ENCODE results near the gene NUDT19.
A peak's percentile ranks its signal among the peaks of the same experiment; 100 is the strongest.
"Not testable (repeated sequence)": the region's sequence is repeated elsewhere in the genome, so short reads cannot be mapped to it uniquely, and the experiment has no call there.

NUDT19 gene

GRCh38 chr19:32675720-32676185 is 15.9 kb upstream of the NUDT19 start, which contains the start of gene RGS9BP:
Gene RGS9BP (plus strand): TSS chr19:32675848. CDS start chr19:32676264, 416 bp downstream.
- peak; percentile 77 for DNase-seq

GRCh38 chr19:32676186-32676894 is 15.3 kb upstream of the NUDT19 start:
- DNase-seq: no peak

- no peak for DNase-seq
These were observed 14.7 kb upstream of the NUDT19 start for GRCh38 chr19:32676895-32677359.

GRCh38 chr19:32677657-32678056 is 14.0 kb upstream of the NUDT19 start:
- no peak for DNase-seq

DNA sequence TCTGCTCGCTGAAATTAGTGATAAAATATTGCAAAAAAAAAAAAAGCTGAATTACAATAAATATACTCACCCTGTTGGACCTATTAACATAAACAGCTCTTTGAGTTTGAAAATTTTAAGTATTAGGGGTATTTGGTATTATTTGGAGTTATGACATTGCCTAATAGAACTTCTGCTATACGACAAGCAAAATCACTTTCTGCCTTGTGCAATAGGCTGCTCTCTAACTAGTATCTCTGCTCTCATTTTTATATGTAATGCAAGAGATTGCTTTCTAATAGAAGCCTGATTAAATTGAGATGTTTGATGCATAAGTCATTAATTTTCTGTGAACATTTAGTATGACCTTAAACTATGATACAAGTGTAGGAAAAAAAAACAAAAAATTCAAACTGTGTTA is 10.6 kb upstream of the NUDT19 start:
- DNase-seq: no peak

DNA sequence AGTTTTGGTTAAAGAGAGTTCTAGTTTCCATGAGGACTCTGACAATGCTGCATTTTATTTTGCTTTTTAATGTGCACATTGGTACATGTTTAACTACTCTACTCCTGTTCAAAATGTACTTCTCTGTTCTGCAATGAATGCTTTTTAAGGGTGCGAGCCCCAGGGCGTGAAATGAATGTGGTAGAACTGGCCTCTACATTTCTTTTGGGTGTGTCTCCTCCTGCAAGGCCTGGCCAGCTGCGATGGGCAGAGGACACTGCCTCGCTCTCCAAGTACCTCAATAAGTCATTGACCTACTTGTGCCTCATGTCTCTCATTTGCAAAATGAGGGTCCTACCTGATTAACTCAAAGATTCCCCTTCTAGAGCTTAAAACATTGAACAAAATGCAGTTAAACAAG is 9.3 kb upstream of the NUDT19 start:
- no peak for DNase-seq

DNA sequence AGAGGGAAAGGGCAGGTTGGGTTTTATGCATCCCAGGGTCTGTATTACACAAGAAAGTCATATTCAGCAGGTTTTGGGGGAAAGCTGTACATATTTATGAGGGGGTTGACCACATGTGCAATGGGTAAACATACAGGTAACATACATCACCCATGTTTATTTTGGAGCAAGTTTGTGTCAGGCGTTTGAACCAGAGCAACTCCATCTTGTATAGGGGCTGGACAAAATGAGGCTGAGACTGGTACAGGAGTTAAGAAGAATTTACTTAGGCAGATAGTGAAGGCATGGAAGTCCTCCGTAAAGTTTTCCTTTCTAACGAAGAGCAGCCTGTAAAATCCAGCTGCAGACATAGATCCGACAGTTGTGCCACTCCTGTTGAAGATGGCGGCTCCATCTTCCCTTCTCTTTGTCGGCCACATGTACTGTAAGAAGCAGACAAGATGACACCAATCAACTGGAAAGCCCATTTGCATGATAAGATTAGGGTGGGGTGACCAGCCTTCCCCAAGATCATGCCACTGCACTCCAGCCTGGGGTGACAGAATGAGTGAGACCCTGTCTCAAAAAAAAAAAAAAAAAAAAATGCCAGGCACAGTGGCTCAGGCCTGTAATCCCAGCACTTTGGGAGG is 4.7 kb upstream of the NUDT19 start:
- no peak for DNase-seq

DNA sequence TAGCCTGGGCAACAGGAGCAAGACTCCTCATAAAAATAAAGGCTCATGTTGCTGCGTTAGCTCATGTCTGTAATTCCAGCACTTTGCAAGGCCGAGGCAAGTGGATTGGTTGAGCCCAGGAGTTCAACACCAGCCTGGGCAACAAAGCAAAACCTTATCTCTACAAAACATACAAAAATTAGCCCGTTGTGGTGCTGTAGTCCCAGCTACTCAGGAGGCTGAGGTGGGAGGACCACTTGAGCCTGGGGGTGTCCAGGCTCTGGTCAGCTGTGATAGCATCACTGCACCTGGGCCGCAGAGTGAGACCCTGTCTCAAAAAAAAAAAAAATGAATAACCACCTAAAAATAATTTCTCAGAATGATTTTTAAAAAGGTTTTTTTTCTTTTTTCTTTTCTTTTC is 3.9 kb upstream of the NUDT19 start:
- no peak for DNase-seq

- no peak for DNase-seq
These were observed 3.3 kb upstream of the NUDT19 start for GRCh38 chr19:32688311-32688710.

GRCh38 chr19:32691952-32692726 is 518 bp downstream of the NUDT19 start:
- peak; percentile 69 for DNase-seq

DNA sequence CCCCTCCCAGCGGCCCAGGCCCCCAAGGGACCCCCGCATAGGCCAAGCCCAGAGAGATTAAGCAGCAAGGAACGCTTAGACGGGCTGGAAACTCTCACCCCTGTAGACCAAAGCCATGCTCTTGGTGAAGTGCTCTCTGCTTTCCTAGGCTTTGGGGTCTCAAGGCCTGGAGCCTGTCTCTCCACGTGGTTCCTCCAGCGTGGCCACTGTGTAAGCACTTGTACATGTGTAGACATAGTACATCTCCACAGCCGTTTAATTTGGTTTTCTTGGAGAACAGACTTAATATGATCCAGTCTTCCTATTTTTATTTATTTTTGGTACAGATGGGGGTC is 1.1 kb downstream of the NUDT19 start:
- no peak for DNase-seq

- not testable (repeated sequence) for DNase-seq
These were observed 1.8 kb downstream of the NUDT19 start for GRCh38 chr19:32693151-32694108.

DNA sequence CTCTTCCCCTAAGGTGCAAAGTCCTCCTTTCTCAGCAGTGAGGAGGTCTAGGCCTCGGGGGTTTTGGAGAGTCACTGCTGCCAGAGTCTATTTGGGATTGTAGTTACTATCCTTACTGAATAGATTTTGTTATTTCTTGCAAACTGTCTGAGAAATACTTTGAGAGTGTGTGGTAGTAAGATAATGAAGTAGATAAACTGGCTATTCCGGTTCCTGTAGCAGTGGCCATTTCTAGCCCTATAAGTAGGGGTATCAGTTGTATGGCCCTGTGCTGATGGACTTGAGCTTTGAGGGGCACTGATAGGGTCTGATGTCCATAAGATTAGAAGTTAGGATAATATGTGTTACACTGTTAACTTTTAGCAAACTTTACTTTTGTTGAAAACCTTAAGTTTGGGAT is 2.7 kb downstream of the NUDT19 start:
- not testable (repeated sequence) for DNase-seq

DNA sequence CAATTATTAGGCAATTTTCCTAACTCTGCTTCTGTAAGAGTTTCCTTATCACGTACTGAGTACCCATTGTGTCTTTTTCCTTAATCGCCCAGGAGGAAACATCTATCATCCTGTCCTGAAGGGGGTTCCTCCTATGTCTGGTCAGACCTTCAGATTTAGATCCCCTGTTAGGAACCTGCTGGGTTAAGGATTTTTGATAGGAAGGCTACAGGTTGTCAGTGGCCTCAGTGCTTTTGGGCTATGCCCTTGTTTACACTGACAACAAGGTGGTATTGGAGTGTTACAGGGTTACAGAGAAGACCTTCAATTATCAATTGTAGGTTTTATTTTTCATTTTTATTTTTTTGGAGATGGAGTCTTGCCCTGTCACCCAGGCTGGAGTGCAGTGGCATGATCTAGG is 3.2 kb downstream of the NUDT19 start:
- not testable (repeated sequence) for DNase-seq

DNA sequence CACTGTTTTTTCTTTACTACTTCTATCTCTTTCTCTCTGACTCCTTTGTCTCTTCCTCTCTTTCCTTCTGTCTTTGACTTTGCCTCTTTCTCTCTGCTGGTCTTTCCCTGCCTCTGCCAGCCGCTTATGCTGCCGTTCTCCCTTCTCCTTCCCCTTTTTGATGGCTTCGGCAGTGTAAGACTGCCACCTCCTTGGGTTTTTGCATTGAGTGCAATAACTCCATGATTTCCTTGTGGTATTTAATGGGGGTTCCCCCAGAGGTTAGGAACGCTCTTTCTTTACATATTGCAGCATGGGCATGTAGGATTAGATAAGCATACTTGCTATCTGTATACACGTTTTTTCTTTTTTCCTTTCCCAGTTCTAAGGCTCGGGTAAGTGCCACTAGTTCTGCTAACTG is 3.9 kb downstream of the NUDT19 start:
- not testable (repeated sequence) for DNase-seq

DNA sequence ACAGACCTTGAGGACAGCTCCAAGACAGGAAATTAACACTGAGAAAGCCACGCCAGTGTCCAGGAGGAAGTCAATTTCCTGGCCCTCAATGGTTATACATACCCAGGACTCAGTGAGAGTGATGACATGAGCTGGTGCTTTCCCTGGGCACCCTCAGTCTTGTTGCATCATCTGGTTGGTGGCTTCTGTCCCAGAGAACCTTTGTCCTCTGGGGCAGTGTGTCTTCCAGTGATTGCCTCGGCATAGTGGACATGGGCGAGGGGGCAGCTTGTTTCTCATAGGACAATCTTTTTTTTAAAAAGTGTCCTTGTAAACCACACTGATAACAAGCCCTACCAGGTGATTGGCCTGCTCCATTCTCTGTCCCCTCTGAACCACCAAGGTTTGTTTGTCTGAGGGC is 5.2 kb downstream of the NUDT19 start:
- not testable (repeated sequence) for DNase-seq

DNA sequence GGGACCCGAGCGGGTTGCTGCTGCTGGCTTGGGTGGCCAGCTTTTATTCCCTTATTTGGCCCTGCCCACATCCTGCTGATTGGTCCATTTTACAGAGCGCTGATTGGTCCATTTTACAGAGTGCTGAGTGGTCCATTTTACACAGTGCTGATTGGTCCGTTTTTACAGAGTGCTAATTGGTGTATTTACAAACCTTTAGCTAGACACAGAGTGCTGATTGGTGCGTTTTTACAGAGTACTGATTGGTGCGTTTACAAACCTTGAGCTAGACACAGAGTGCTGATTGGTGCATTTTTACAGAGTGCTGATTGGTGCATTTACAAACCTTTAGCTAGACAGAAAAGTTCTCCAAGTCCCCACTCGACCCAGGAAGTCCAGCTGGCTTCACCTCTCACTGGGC is 8.5 kb downstream of the NUDT19 start:
- not testable (repeated sequence) for DNase-seq

DNA sequence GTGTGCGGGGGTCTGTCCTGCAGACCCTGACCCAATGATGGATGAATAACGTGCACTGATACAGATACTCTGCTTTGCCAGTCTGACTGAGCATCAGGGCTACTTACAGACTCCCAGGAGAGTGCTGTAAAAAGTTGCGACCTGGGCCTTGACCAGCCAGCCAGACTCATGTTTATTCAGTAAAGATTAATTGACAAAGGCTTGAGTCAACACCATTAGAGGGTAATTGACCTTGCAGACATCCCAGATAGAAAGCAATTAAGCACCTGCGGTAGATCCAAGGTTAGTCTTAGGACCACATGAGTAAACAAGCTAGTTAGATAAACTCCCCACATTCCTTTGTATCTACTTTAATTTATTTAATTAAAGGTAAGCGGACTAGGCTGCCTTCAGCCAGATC is 10.4 kb downstream of the NUDT19 start:
- no peak for DNase-seq

- not testable (repeated sequence) for DNase-seq
These were observed 12.4 kb downstream of the NUDT19 start for GRCh38 chr19:32704006-32704405.

GRCh38 chr19:32708457-32708856 is 16.8 kb downstream of the NUDT19 start:
- DNase-seq: no peak

GRCh38 chr19:32709032-32709431 is 17.4 kb downstream of the NUDT19 start:
- no peak for DNase-seq

DNA sequence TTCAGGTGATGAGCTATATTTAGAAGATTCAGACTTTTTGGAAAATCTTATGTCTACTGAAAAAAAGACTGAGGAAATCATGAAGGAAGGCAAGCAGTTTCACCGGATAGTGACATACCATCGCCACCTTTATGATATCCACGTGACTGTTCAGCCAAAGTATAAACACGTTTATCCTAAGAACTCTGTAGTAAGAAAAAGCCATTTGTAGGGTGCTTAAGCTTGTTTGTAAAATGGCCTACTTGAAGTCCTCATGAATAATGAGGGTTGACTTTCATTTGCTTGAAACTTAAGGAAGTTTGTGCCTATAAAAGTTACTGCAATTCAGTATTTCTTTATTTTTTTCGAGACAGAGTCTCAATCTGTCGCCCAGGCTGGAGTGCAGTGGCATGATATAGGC is 20.1 kb downstream of the NUDT19 start:
- no peak for DNase-seq
